Activated CD4-positive, CD25-positive, alpha-beta regulatory T cell treated with anti-CD3 and anti-CD28 coated beads, Interleukin-2, amount 50 U/mL, for 72 hours (primary cell): ENCODE data around the gene PLEKHG4.

Source experiments
- DNase-seq: peaks from one replicate; pipeline ENCODE4 v3.0.0; 2021

PLEKHG4 gene

GRCh38 chr16:67246081-67246755 is 33.1 kb upstream of the PLEKHG4 start:
- DNase-seq: peak; percentile 67

DNA sequence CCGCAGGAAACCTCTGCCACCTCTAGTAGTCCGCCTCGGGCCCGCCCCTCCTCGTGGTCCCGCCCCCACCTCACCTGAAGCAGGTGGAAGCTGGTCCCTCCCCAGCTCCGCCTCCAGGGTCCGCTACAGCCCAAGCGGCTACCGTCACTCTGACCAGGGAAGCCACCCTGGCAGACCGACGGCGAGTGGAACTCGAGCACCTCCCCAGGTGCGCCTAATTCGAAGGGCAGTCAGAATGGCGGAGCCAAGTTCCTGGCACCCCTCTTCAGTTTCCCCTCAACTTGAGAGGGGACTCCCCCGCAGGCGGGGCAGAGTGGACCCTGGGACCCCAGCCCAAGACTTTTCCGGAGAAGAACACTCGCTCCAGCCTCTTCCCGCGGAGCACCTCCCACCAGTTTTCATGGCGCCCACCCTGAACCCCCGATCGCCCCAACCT is 32.6 kb upstream of the PLEKHG4 start:
- DNase-seq: no peak

DNA sequence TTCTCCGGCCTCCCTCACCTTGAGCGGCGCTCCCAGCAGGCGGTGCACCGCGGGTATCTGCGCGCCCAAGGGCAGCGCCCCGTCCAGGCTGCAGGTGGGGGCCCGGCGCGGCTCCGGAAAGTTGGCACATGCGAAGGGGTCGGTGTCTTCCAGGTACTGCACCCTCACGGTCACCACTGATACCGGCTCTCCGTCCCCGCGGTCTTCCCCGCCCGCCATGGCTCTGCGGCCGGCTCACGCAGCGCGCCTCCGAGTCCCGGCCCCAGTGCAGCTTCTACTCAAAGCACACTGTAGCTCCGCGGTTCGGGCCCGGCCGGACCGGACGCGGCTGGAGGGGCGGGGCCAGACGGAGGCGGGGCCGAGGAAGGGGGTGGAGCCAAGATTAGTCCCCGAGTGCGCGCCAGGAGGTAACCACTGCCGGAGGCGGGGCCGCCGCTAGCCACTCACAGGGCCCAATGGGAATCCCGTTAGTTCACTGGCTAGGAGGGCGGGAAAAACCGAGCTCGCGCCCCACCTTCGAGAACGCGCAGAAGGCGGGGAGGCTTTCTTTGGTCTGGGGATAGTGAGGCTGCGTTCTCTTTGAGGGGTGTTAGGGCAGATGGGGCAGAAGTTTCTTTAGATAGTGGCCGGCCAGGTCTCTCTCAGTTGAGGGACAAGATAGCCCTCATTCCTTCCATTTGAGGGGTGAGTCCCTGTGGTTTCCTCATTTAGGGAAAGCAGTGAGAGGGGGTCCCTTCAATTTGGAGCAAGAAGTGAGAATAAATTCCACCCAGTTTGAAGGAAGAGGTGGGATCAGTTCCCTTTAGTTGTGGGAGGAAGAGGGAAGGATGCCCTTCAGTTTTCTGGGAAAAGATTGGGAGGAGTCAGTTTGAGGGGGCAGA is 31.9 kb upstream of the PLEKHG4 start, which contains the start of gene FHOD1:
Gene FHOD1, minus strand, starts transcription at position 290 of the 881 bp plus-strand sequence. Its CDS starts 71 bp downstream, at position 219.
- peak; percentile 100 for DNase-seq

DNA sequence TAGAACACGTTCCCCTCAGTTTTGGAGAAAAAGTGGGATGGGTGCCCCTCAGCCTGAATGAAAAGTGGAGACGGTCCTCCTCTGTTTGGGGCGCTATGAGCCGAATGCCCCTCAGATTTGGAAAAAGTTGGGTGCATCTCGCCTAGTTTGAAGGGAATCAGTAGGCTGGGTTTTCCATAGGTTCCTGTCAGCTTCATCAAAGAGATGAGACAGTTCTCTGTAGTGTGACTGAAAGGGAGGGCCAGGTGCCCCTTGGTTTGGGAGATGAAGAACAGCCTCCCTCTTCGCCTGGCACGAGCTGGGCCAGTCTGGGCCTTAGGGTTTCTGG is 31.3 kb upstream of the PLEKHG4 start:
- DNase-seq: no peak

DNA sequence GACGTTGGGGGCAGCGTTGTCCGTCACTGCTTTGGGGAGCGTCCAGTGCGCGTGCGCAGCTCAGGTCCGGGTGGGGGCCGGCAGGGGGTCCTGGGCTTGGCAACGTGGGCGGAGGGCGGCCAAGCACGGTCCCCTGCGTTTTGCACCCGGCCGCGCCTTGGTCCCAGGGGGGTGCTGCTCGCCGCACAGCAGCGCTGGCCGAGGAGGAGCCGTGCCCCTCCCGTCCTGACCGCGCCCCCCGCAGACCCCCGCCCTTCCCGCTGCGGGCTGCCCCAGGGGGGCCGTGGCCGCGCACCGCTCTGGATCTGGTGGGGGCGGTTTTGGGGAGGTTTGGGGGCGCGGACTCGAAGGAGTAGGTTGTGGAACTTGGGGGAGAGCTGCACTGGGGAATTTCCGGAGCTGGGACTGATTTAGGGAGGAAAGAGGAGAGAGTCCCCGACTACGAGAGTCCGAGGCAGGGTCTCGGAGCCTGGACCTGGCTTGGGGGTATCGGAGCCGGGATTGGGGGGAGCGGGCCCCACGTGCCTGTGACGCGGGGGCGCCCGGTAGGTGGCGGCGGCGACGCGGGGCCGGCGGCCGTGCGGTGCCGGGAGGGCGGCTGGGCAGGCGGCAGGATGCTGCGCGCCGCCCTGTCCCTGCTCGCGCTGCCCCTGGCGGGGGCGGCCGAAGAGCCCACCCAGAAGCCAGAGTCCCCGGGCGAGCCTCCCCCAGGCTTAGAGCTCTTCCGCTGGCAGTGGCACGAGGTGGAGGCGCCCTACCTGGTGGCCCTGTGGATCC is 30.7 kb upstream of the PLEKHG4 start, which contains the start of gene SLC9A5:
Gene SLC9A5, plus strand, starts transcription at position 579 of the 777 bp plus-strand sequence. Its CDS starts 36 bp downstream, at position 615.
- DNase-seq: peak; percentile 47

DNA sequence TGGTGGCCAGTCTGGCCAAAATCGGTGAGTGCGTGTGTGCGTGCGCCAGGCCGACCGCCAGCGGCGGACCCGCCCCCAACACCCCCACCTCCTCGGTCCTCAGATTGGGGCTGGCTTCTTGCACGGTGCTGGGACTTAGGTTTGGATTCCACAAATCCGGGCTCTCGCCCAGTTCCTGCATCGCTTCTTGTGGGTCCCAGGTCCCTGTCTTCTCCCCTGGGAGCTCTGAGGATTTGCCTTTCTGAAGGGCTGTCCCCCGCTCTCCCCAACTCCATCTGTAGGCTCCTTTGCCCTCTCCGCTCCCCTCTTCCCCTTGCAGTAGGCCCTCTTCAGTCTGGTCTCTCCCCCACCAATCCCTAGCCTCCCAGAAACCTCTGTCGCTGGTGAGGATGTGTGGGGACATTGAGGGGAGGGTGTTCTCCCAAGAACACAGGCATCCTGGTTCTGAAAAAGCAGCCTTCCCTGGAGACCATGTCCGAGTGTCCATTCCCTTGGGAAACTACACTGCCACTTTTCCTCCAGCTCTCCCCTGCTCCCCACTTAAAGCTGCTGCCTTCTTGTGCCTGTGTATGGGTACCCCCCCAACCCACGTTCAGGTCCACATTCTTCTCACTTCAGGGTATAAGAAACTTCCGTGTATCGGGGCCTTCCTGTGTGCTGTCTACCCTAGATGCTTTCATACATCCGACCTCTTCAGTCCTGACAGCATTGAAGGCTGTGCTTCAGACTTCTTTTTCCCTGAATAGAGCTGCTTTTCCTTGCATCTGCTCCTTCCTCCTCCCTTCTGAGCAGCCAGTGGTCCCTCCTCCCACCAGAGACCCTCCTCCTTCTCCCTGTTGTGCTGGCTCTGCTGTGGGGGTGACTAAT is 29.9 kb upstream of the PLEKHG4 start:
- no peak for DNase-seq

DNA sequence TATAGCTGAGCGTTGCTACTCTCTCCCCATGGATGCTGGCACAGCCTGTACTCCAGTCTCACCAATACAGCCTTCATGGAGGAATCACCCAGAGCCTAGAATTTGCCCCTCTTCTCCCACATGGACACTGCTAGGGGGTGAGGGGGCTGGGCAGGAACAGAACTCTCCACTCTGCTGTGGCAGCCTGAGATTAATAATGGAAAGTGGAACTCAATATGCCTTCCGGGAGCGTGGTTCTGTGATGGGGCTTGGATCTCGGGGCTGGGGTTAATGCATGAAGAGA is 29.3 kb upstream of the PLEKHG4 start:
- DNase-seq: no peak

GRCh38 chr16:67252609-67253497 is 26.5 kb upstream of the PLEKHG4 start:
- DNase-seq: no peak

- DNase-seq: no peak
These were observed 24.4 kb upstream of the PLEKHG4 start for GRCh38 chr16:67254801-67255552.

- DNase-seq: no peak
These were observed 23.6 kb upstream of the PLEKHG4 start for GRCh38 chr16:67255553-67256221.

DNA sequence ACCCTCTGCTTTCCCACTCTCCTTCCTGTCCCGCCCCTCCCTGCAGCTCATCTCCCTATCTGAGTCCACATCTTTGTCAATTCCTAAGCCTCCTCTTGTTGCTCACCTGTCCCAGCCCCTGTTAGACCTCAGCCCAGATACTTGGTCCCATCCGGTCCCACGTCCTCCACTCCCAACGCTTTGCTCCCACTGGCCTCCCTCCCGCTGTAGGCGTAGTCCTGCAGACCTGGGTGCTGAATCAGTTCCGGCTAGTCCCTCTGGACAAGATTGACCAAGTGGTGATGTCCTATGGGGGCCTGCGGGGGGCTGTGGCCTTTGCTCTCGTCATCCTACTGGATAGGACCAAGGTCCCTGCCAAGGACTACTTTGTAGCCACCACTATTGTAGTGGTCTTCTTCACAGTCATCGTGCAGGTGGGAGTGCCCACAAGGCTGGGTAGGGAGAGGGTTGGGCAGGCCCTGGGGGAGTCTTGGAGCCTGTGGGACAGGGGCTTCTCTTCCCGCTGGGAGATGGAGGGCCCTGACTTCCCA is 22.6 kb upstream of the PLEKHG4 start:
- DNase-seq: no peak

DNA sequence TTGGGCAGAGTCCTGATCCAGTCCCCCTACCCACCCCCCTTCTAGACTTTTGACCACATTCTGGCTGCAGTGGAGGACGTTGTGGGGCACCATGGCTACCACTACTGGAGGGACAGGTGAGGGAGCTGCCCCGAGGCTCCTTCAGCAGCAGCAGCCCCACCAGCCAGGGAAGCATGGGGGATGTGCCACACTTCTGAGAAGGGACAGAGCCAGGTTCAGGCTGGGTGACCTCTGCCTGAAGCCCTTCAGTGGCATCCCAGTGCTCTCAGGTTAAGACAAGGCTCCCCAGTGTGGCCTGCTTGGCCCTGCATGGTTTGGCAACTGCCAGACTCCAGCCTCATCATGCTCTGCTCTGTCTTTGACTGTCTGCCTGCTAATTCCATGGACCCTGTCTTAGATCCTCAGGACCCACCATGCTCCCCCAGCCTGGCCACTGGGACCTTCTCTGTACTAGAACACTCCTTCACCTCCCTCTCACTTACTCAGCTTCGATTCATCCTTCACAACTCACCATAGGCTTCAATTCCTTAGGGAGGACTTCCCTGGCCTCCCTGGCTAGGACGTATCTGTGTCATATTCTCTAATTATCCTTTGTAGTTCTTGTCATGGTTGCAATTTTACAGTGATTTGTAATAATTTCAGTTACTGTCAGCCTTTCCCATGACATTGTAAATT is 21.7 kb upstream of the PLEKHG4 start:
- DNase-seq: no peak

GRCh38 chr16:67258161-67258835 is 21.0 kb upstream of the PLEKHG4 start:
- DNase-seq: no peak

- no peak for DNase-seq
These were observed 19.6 kb upstream of the PLEKHG4 start for GRCh38 chr16:67259705-67260104.

GRCh38 chr16:67260426-67261063 is 18.8 kb upstream of the PLEKHG4 start:
- DNase-seq: no peak

DNA sequence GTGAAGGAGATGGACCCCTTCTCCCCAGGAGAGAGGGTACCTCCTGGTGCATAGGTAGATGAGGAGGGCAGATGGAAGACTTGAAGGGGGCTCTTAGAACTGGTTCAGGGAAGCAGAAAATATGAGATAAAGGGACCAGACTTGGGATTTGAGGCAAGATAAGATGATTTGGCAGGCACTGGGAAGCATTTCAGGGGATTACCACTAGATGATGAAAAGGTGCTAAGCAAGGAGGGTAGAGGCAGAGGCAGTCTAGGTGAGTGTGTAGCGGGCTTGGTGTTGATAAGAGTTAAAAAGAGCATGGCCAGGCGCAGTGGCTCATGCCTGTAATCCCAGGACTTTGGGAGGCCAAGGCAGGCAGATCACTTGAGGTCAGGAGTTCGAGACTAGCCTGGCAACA is 16.1 kb upstream of the PLEKHG4 start:
- DNase-seq: no peak

DNA sequence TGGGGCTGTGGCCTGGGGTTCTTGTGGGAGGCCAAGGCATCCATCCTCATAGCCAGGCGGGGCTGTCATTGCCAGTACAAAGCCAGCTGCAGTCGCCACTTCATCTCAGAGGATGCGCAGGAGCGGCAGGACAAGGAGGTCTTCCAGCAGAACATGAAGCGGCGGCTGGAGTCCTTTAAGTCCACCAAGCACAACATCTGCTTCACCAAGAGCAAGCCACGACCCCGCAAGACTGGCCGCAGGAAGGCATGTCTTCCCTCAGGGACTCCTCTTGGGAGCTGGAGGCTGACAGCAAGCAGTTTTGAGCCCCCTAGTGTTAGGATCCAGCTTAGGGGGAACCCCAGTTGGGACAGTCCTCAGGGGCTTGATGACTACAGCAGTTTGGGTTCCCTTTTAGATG is 15.1 kb upstream of the PLEKHG4 start:
- no peak for DNase-seq

DNA sequence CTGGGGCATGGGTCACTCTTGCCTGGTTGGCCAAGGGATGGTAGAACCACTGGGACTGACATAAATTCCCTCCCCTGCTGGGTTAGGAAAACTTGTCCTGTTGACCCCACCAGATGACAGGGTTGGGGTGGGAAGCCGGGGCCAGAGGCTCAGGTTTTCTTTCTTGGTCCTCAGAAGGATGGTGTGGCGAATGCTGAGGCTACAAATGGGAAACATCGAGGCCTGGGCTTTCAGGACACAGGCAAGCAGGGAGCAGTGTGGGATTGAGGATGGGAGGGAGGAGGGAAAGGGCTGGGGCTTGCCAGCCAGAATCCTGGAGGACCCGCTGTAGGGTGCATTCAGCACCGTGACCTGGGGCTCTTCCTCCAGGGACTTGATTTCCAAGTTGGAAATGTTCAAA is 14.5 kb upstream of the PLEKHG4 start:
- DNase-seq: no peak
